Measurements from ENCODE around the gene PACSIN3.

PACSIN3 gene

DNA sequence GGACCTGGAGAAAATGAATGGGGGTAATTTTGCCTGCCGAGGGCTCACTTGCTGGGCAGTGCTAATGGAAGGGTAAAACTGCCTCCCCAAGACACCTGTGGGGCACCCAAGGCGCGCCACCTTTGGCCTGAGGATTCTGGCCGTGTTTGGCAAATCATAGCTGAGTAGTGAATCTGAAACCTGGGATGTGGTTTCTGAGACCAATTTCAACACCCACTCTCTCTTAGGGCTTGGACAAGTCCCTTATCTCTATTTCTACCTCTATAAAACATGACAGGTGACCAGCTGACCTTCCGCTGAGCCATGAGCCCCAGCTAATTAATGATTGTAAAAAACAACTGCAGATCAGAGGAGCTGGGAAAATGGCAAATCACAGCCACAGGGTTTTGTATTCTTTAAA lies 1.5 kb upstream of the PACSIN3 start:
- TF ChIP-seq, protein P1, sequence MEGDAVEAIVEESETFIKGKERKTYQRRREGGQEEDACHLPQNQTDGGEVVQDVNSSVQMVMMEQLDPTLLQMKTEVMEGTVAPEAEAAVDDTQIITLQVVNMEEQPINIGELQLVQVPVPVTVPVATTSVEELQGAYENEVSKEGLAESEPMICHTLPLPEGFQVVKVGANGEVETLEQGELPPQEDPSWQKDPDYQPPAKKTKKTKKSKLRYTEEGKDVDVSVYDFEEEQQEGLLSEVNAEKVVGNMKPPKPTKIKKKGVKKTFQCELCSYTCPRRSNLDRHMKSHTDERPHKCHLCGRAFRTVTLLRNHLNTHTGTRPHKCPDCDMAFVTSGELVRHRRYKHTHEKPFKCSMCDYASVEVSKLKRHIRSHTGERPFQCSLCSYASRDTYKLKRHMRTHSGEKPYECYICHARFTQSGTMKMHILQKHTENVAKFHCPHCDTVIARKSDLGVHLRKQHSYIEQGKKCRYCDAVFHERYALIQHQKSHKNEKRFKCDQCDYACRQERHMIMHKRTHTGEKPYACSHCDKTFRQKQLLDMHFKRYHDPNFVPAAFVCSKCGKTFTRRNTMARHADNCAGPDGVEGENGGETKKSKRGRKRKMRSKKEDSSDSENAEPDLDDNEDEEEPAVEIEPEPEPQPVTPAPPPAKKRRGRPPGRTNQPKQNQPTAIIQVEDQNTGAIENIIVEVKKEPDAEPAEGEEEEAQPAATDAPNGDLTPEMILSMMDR (IDR thresholded peaks at IDR 0.05; ENCODE audit: control extremely low read depth, extremely low read depth, low read depth, missing control alignments) = no peak
- POLR2A ChIA-PET = interaction anchor here (0.6 to 1.5 kb wide), 2 partner anchors 25 to 27 kb away, joined by 3 to 8 read pairs; partner anchors contain the start of gene DDB2

DNA sequence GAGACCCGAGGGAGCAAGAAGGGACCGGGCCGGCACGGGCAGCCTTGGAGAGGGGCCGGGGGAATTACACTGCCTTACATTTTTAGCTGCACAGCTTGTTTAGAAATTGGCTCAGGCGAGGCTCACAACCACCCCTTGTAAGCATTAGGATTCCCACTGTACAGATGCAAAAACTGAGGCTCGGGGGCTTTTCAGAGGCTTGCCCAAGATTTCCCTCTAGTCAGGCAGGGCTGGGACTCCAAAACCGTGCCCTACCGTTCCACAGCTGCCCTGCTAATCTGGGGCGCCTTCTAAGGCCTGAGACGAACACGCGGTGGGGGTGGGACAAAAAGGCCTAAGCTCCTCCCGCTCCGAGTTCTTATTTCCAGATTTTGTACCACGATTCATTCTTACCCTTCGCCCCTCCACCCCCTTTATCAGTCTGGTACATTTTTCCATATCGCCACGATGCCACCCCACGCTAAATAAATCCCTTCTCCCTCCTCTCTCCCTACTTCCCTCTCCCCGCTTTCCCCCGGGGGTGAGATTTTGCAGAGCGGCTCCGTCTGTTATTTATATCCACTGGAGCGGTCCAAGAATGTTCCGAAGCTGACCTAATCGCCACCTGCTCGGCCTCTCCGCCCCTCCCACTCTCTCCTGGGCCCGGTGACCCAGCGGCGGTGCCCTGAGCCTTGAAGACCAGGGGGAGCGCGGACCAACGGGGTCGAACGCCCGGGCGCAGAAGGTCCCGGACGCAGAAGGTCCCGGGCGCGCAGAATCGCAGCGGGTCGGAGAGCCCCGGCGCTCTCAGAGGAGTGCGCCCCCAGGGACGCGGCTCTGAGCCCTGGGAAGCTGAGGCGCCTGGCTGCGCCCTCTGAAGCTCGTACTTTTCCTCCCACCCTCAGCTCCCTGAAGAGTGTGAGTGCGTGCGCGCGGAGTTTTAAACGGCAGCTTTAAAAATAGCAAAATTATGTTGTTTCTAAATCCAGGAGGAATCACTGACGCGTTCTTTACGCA lies 764 bp upstream of the PACSIN3 start:
- DNase-seq (ENCODE audit: extremely low spot score) = peak; percentile 55
- ChIA-PET CTCF (interaction anchor here (1.0 to 3.0 kb wide), 7 partner anchors 9 to 213 kb away, joined by 3 to 19 read pairs (median 7); no protein-coding TSS in a partner anchor), POLR2A (interaction anchor here (1.5 kb wide), 1 partner anchor 28 kb away, joined by 8 read pairs; the partner anchor contains the start of gene DDB2)
- TF ChIP-seq, protein P1 (IDR thresholded peaks at IDR 0.05; ENCODE audit: control extremely low read depth, extremely low read depth, low read depth, missing control alignments) = no peak

More for the DNA sequence above, 1.5 kb upstream of the PACSIN3 start:
- DNase-seq (ENCODE audit: extremely low spot score) = no peak
- CTCF ChIA-PET = interaction anchor here (0.7 to 3.0 kb wide), 6 partner anchors 8 to 186 kb away, joined by 3 to 19 read pairs (median 6); no protein-coding TSS in a partner anchor

DNA sequence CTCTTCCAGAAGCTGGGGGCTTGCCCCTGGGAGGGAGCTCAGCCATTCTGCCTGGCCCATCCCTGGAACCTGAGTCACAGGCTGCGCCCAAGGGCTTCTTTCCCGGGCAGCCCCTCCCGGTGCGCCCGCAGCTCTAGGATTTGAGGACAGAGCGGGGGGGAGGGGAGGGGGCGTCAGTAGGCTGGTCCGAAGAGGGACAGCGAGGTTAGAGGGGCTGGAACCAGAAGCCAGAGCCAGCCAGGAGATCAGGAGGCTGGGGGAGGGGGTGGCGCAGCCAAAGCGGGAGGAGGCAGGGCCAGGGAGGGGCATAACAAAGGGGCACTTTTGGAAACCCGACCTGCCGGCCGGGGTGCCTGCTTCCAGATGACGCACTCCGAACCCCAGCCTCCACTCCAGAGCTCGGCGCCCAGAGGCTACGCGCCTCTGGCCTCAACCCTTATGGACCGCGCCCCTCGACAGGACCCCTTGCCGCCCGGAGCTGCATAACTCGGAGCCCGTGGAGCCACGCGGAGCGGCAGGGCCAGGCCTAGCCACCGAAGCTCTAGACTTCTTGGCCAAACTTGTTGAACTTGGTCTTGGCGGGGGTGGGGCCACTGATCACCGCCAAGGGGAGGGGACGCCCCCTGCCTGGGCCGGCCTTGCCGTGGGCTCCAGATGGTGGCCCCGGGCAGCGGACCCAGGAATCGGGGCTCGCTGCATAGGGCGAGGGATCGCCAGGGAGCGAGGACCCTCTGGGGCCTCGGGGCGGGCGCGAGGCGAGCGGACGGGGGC lies 744 bp downstream of the PACSIN3 start:
- TF ChIP-seq, protein P1 (IDR thresholded peaks at IDR 0.05; ENCODE audit: control extremely low read depth, extremely low read depth, low read depth, missing control alignments) = no peak
- no peak for DNase-seq (ENCODE audit: extremely low spot score)
- POLR2A ChIA-PET = no interaction called here
- CTCF ChIA-PET = interaction anchor here (1.0 to 1.5 kb wide), 8 partner anchors 14 to 368 kb away, joined by 3 to 4 read pairs (median 3); partner anchors contain the start of gene DDB2

DNA sequence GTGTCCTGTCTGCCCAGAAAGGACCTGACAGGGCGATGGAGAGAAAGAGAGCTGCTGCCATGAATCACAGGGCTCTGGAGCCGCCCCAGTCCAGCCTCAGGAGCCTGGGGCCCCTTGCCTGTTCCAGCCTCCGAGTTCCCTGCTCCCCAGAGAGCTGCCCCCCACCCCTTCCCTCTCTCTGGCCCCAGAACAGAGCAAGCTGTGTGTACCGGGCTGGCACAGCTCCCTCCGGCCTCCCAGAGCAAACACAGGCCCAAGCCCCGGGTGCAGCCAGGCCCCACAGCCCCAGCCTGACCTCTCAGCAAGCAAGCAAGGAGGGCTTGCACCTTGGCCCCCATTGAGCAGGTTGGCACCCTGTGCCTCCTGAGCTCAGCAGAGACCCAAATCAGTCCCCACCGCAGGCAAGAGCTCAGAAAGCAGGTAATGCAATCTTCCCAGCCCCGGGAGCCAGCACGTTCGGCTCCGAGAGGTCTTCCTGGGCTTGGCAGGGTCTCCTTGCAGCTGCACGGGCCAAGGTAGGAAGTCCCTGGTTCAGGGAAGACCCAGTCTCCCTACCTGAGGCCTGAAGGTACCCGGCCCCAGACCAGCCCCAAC lies 1.4 kb downstream of the PACSIN3 start:
- CTCF ChIA-PET = interaction anchor here (1.0 to 1.5 kb wide), 10 partner anchors 13 to 369 kb away, joined by 3 to 4 read pairs (median 3); partner anchors contain the start of gene DDB2
- POLR2A ChIA-PET = no interaction called here

DNA sequence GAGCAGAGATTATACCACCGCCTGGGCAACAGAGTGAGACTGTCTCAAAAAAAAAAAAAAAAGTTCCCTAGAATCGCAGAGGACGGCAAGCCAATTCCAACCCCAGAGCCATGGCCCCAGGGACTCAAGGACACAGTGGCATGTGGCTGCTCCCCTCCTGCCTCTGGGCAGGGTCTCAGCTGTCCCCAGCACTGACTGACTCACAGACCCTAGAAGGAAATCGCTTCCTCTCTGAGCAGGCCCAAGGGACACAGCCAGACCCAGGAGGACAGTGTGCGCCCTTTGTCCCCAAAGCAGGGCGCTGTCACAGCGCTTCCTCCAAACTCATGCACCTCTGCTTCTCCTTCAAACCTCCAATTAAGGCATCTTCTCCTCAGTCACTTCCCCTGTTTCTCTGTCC lies 2.3 kb downstream of the PACSIN3 start:
- DNase-seq (ENCODE audit: extremely low spot score) = no peak
- POLR2A ChIA-PET = no interaction called here
- CTCF ChIA-PET = interaction anchor here (1.0 to 1.1 kb wide), 3 partner anchors 27 to 76 kb away, joined by 3 read pairs; no protein-coding TSS in a partner anchor
- TF ChIP-seq, protein P1 (IDR thresholded peaks at IDR 0.05; ENCODE audit: control extremely low read depth, extremely low read depth, low read depth, missing control alignments) = no peak

More for the DNA sequence above, 1.4 kb downstream of the PACSIN3 start:
- TF ChIP-seq, protein P1 (IDR thresholded peaks at IDR 0.05; ENCODE audit: control extremely low read depth, extremely low read depth, low read depth, missing control alignments) = no peak
- DNase-seq (ENCODE audit: extremely low spot score) = no peak

Data from GM10248 (cell line).